HG03575 (cell line): ENCODE data around the gene PLCD4.

Experiments used
- ATAC-seq: cut with Tn5 transposase; IDR thresholded peaks from one replicate; pipeline ENCODE4 v1.9.1; 2021; ENCODE audit not compliant: unreplicated experiment, insufficient number of reproducible peaks, low FRiP score; ENCODE audit errors: extremely low read depth

Gene PLCD4

DNA sequence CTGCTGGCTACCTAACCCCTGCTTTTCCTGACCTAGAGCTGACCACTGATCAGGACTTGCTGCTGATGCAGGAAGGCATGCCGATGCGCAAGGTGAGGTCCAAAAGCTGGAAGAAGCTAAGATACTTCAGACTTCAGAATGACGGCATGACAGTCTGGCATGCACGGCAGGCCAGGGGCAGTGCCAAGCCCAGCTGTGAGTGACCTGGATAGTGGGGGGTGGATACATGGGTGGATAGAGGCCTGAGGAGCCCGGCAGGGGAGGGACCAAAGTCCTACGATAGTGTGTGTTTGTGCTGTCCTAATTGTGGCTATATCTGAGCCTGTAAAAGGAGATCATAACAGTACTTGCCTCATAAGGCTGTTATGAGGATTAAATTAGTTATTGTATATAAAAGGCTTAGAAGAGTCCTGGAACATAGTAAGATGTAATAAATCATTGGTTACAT lies 8.2 kb downstream of the PLCD4 start:
- ATAC-seq: no peak

DNA sequence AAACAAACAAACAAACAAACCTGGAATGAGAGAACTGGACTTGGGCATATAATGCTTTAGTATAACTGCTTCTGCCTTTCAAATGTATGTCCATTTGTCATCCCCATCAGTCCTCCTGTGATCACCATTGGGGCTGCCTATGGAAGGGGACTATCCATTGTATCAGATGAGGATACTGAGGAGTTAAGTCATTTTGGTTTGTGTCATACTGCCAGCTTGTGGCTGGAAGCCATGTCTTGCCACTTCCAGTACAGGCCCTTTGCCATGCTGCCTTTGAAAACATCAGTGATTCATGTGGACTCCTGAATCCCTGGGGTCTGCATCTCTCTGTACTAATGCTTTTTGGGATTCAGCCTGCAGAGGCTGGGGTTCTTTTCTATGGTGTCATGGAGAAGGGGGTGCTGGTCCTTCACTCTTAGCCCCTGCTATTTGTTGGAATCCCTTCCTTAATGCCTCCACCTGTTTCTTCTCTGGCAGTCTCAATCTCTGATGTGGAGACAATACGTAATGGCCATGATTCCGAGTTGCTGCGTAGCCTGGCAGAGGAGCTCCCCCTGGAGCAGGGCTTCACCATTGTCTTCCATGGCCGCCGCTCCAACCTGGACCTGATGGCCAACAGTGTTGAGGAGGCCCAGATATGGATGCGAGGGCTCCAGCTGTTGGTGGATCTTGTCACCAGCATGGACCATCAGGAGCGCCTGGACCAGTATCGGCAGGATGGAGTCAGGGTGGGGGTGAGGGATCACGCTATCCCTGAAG lies 10.6 kb downstream of the PLCD4 start:
- no peak for ATAC-seq

GRCh38 chr2:218621007-218621406 lies 13.3 kb downstream of the PLCD4 start:
- ATAC-seq: no peak

GRCh38 chr2:218622606-218623365 lies 15.1 kb downstream of the PLCD4 start:
- ATAC-seq: no peak

- ATAC-seq: no peak
These were observed 15.6 kb downstream of the PLCD4 start for GRCh38 chr2:218623366-218623705.

- no peak for ATAC-seq
These were observed 18.7 kb downstream of the PLCD4 start for GRCh38 chr2:218626369-218626768.

DNA sequence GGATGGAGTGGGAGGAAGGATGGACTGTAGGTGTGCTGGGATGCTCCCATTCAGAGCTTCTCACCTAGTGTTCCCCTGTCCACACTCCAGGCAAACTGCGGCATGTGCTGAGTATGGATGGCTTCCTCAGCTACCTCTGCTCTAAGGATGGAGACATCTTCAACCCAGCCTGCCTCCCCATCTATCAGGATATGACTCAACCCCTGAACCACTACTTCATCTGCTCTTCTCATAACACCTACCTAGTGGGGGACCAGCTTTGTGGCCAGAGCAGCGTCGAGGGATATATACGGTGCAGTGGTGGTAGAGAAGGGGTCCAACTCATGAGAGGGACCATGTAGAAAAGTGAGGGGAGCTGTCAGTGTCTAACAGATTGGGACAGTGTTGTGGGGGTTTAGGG lies 20.2 kb downstream of the PLCD4 start:
- ATAC-seq: no peak

- no peak for ATAC-seq
These were observed 24.1 kb downstream of the PLCD4 start for GRCh38 chr2:218631837-218632236.

DNA sequence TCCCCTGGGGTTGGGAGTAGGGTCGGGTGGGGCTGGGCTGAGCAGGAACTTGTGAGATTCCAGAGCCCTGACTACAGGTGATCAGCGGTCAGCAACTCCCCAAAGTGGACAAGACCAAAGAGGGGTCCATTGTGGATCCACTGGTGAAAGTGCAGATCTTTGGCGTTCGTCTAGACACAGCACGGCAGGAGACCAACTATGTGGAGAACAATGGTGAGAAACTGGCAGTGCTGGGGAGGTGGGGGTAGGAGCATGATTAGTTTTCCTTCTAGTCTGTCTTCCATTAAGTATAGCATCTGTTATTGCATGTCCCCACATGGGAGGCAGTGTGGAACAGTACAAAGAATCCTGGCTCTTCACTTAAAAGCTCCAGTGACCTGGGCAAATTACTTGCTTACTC lies 28.0 kb downstream of the PLCD4 start:
- no peak for ATAC-seq

DNA sequence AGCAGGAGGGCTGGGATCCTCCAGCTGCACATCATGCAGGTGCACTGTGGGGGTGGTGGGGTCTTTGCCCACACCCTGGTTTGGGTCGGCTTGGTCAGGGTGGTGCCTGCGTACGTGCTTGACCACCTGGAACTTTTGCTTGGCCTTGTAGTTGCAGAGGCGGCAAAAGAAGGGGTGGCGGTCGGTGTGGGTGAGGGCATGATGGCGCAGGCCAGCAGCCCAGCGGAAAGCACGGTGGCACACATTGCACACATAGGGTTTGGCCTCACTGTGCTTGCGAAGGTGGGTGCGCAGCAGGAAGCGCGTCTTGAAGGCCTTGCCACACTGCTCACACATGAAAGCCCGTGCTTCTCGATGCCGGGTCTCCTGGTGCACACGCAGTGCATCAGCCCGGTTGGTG lies 30.7 kb downstream of the PLCD4 start:
- ATAC-seq: no peak

GRCh38 chr2:218642121-218642656 lies 34.5 kb downstream of the PLCD4 start:
- ATAC-seq: no peak

GRCh38 chr2:218642786-218643185 lies 35.1 kb downstream of the PLCD4 start:
- ATAC-seq: no peak

DNA sequence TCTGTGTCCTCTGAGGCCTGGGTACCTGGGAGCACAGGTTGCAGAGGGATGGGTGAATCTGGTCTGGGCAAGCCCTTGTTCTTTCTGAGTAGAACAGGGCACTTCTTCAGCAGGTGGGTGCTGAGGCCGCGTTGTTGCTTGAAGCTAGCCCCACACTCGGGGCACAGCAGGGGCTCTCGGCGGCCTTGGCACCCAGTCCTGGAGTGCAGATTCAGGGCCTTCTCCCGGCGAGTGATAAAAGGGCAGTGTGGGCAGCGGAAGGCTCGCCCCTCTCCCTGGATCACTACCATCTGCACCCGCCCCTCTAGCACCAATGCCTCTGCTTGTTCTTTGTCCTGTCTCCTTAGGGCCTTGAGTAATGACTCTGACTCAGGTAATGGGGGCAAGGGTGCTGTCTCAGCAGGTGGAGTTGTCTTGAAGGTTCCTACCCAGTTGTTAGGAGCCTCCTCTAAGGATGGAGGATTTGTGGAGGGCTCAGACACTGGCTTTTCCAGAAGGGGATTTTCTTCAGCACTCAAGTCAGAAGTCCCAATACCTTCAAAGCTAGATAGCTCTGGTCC lies 36.1 kb downstream of the PLCD4 start:
- no peak for ATAC-seq

- no peak for ATAC-seq
These were observed 37.0 kb downstream of the PLCD4 start for GRCh38 chr2:218644721-218645120.

- no peak for ATAC-seq
These were observed 37.4 kb downstream of the PLCD4 start for GRCh38 chr2:218645126-218645525.

DNA sequence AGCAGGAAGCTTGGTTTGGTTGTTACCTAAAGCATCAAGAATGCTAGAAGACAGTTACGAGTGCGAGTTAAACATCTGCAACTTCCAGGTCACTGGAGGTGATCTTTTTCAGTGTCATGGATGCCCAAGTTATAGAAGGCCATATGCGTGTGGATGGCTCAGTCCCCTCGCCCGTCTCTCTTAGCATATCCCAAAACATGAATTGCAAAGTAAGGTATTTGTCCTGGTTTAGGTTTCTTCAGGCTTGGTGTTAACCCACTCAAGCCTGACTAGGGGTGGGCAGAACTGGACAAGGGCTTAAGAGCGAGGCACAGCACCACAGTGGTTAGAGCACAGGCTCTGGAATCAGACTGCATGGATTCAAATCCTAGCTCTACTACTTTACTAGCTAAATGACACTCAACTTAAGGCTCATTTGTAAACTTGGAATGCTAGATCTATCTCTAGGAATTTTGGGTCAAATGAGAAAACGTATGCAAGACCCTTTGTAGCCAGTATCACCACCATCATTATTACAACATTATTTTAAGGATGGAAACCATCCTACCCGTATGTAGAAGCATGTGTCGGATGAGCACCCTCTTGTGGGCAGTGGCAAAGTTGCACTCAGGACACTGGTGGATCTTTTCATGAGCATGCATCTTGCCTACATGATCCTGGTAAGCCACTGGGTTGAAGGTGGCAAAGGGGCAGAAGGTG lies 40.5 kb downstream of the PLCD4 start:
- no peak for ATAC-seq

DNA sequence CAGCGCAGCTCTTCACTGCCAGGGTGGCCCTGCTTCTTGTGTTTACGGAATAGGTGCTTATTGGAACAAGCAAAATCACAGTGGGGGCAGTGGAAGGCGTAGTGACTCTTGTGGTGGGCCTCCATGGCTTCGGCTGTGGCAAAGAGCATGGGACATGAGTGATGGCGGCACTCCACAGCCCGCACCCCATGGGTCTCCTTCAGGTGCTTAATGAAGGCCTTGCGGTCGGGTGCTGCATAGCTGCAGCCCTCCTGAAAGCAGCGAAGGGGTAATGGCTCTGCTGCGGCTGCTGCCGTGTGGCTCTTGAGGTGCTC lies 41.0 kb downstream of the PLCD4 start:
- no peak for ATAC-seq

- ATAC-seq: no peak
These were observed 48.1 kb downstream of the PLCD4 start for GRCh38 chr2:218655751-218656150.

DNA sequence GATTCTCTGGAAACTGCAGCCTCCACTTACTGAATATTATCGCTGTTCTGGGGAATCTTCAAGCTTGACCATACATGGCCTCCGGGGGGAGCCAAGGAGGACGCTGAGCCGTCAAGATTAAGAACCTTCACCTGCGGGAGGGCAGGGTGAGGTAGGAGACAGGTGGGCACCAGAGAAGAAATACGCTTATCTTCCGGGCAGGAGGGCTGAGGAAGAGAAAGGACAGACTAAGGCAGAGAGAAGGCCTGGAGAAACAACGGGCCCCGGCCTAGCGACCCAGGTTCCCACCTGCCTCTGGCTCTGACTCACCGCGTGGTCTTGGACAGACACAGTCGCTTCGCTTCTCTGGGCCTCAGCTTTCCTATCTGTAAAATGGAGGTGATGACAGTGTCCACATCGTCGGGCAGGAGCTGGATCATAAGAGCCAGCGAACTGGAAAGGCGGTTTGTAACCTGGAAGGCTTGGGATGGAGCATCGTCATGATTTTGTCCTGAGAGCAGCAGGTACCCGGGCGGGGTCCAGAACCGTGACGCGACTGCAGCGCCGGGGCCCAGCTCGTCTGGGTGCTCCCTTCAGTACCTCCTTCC lies 51.1 kb downstream of the PLCD4 start:
- ATAC-seq: no peak
